Mesenchymal stem cell (in vitro differentiated cells and primary cell): ENCODE measurements around the gene ARFGAP1.

Experiments used
- DNase-seq: peaks from one replicate; pipeline ENCODE4 v3.0.0-alpha.2; 2013
- H2AFZ ChIP-seq: one replicate; pipeline ENCODE4 v1.6.1; 2013; ENCODE audit warnings: low read depth, mild to moderate bottlenecking, control low read depth, inconsistent platforms, low read length, moderate library complexity
- H2AK5ac ChIP-seq: 2 replicates; pipeline ENCODE4 v1.6.1; 2013; ENCODE audit warnings: low read length, moderate library complexity, mild to moderate bottlenecking, inconsistent platforms; ENCODE audit not compliant: severe bottlenecking
- H2BK120ac ChIP-seq: one replicate; pipeline ENCODE4 v1.6.1; 2013; ENCODE audit warnings: low read depth, mild to moderate bottlenecking, inconsistent platforms, low read length, moderate library complexity
- H2BK12ac ChIP-seq, 2 experiments: one replicate each; pipeline ENCODE4 v1.6.1; 2013; ENCODE audit warnings: inconsistent platforms in 2 of 2, low read length in 2 of 2, mild to moderate bottlenecking in 2 of 2, moderate library complexity in 2 of 2, control low read depth in 1 of 2
- H2BK15ac ChIP-seq: one replicate; pipeline ENCODE4 v1.6.1; 2013; ENCODE audit warnings: mild to moderate bottlenecking, low read depth, inconsistent platforms; ENCODE audit not compliant: poor library complexity, severe bottlenecking
- H2BK5ac ChIP-seq: 2 replicates; pipeline ENCODE4 v1.6.1; 2013; ENCODE audit warnings: low read depth, mild to moderate bottlenecking, low read length, control low read depth, inconsistent platforms; ENCODE audit not compliant: poor library complexity, severe bottlenecking
- H3K14ac ChIP-seq, 2 experiments: one replicate each; pipeline ENCODE4 v1.6.1; 2013; ENCODE audit warnings: inconsistent platforms in 2 of 2, low read length in 2 of 2, control low read depth in 1 of 2, mild to moderate bottlenecking in 1 of 2, moderate library complexity in 1 of 2
- H3K18ac ChIP-seq, 2 experiments: one replicate each; pipeline ENCODE4 v1.6.1; 2013; ENCODE audit warnings: inconsistent platforms in 2 of 2, low read length in 2 of 2, control low read depth in 1 of 2, low read depth in 1 of 2, mild to moderate bottlenecking in 1 of 2
- H3K23ac ChIP-seq, 2 experiments: one replicate each; pipeline ENCODE4 v1.6.1; 2013; ENCODE audit warnings: inconsistent platforms in 2 of 2, low read length in 2 of 2, mild to moderate bottlenecking in 2 of 2, moderate library complexity in 2 of 2, control low read depth in 1 of 2
- H3K27ac ChIP-seq: 2 replicates; pipeline ENCODE4 v1.5.1; 2013; ENCODE audit warnings: mild to moderate bottlenecking, moderate library complexity, low read length, control low read depth, inconsistent platforms; ENCODE audit not compliant: poor library complexity, severe bottlenecking
- H3K27me3 ChIP-seq, 2 experiments: 2 replicates each; pipeline versions ENCODE4 v1.6.1 to v1.7.0; 2013; ENCODE audit warnings: low read length in 2 of 2, mild to moderate bottlenecking in 2 of 2, moderate library complexity in 2 of 2, control low read depth in 1 of 2, inconsistent platforms in 1 of 2; ENCODE audit not compliant: control insufficient read depth in 1 of 2, insufficient read depth in 1 of 2
- H3K36me3 ChIP-seq, 2 experiments: 2 replicates each; pipeline versions ENCODE4 v1.6.1 to v1.7.0; 2013; ENCODE audit warnings: low read length in 2 of 2, control low read depth in 1 of 2, inconsistent platforms in 1 of 2, low read depth in 1 of 2, mild to moderate bottlenecking in 1 of 2; ENCODE audit not compliant: insufficient read depth in 2 of 2, control insufficient read depth in 1 of 2
- H3K4ac ChIP-seq, 2 experiments: one replicate each; pipeline ENCODE4 v1.6.1; 2013; ENCODE audit warnings: inconsistent platforms in 2 of 2, low read length in 2 of 2, mild to moderate bottlenecking in 2 of 2, moderate library complexity in 2 of 2, control low read depth in 1 of 2, low read depth in 1 of 2
- H3K4me1 ChIP-seq: 2 replicates; pipeline ENCODE4 v1.6.1; 2013; ENCODE audit warnings: low read depth, low read length, control low read depth; ENCODE audit not compliant: control insufficient read depth, insufficient read depth
- H3K4me2 ChIP-seq: 2 replicates; pipeline ENCODE4 v1.6.1; 2013; ENCODE audit warnings: low read length, mild to moderate bottlenecking, inconsistent platforms; ENCODE audit not compliant: poor library complexity, severe bottlenecking
- H3K4me3 ChIP-seq, 2 experiments: 2 replicates each; pipeline versions ENCODE4 v1.5.1 to v1.7.0; 2013; ENCODE audit warnings: low read length in 2 of 2, mild to moderate bottlenecking in 2 of 2, control low read depth in 1 of 2, low read depth in 1 of 2; ENCODE audit not compliant: insufficient read depth in 1 of 2
- H3K79me1 ChIP-seq: replicated peaks from 2 replicates; pipeline ENCODE4 v1.6.1; 2013; ENCODE audit warnings: mild to moderate bottlenecking, control low read depth, low read length, inconsistent platforms; ENCODE audit not compliant: poor library complexity, severe bottlenecking
- H3K9ac ChIP-seq: 2 replicates; pipeline ENCODE4 v1.7.0; 2013; ENCODE audit warnings: mild to moderate bottlenecking, low read length, moderate library complexity
- H3K9me3 ChIP-seq: 2 replicates; pipeline ENCODE4 v1.7.0; 2013; ENCODE audit warnings: mild to moderate bottlenecking, low read length; ENCODE audit not compliant: control insufficient read depth
- H4K8ac ChIP-seq: one replicate; pipeline ENCODE4 v1.6.1; 2013; ENCODE audit warnings: inconsistent platforms, mild to moderate bottlenecking, low read length, moderate library complexity
- H4K91ac ChIP-seq: one replicate; pipeline ENCODE4 v1.6.1; 2013; ENCODE audit warnings: mild to moderate bottlenecking, low read length, inconsistent platforms
- WGBS: methylation state at CpG from one replicate; pipeline ENCODE4 v1.1.7; 2013; ENCODE audit warnings: mixed read lengths; 5-methylcytosine and 5-hydroxymethylcytosine counted together

ARFGAP1 gene

DNA sequence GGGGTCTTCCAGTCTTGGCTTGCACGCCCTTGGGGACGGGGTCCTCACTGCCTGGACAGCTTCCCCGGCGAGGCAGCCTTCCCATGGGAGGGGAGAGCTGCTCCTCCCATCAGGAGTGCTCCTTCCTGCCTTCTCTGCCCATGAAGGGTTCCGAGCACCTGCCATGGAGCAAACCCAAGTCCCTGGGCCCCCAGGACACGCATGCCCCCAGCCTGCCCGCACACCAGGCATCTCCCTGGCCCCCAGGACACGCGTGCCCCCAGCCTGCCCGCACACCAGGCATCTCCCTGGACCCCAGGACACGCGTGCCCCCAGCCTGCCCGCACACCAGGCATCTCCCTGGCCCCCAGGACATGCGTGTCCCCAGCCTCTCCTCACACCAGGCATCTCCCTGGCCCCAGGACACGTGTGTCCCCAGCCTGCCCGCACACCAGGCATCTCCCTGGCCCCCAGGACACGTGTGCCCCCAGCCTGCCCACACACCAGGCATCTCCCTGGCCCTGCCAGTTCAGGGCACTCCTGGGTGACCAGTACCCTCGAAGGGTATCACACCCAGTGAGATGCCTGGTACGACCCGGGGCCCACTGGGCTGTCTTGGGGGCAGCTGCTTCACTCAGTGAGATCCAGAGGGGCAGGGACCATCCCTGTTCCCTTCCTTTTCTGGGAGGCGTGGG is 42.1 kb downstream of the ARFGAP1 start:
- WGBS = 83% methylated on average over 21 of the region's 21 CpGs
- H2BK120ac ChIP-seq = no peak overlapping the region
- H2AK5ac ChIP-seq = no peak overlapping the region
- no peak overlapping the region for H2BK12ac ChIP-seq
- H3K79me1 ChIP-seq = no peaks in the 10 kb centered on the region
- H4K8ac ChIP-seq = no peak overlapping the region
- H3K27me3 ChIP-seq = peaks cover 0 to 41% of the 10 kb centered on the region in 2 experiments
- H3K9me3 ChIP-seq = no peaks in the 10 kb centered on the region
- DNase-seq = no peak
- H3K4ac ChIP-seq = no peak overlapping the region
- no peak overlapping the region for H2AFZ ChIP-seq
- no peak overlapping the region for H3K4me3 ChIP-seq
- H3K4me1 ChIP-seq = peaks cover 7% of the 10 kb centered on the region
- H3K27ac ChIP-seq = no peak overlapping the region
- no peak overlapping the region for H3K9ac ChIP-seq
- no peak overlapping the region for H2BK15ac ChIP-seq
- H3K23ac ChIP-seq = no peak overlapping the region
- no peak overlapping the region for H3K4me2 ChIP-seq
- H2BK5ac ChIP-seq = no peak overlapping the region
- H3K36me3 ChIP-seq = no peaks in the 10 kb centered on the region
- no peak overlapping the region for H3K18ac ChIP-seq
- H4K91ac ChIP-seq = no peak overlapping the region
- no peak overlapping the region for H3K14ac ChIP-seq

DNA sequence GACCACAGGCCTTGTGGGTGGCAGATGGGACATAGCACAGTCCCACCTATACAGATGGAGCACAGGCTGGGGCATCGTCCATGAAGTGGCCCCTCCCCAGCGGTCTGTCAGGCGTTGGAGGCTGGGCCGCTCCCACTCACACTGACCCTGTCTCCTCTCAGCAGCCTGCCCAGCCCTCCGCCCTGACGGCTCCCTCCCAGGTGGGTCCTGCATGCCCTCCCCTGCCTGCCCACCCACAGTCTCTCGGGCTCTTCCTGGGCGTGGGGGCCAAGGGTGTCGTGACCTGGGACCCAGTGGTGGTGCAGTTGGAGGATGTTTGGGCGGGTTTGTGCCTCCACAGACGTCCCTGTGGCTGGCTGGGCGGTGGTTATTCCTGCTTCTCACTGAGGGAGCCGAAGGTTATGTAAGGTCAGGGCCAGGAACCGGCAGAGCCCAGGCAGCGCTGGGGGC is 42.7 kb downstream of the ARFGAP1 start:
- no peaks in the 10 kb centered on the region for H3K9me3 ChIP-seq
- H2BK15ac ChIP-seq = no peak overlapping the region
- no peak overlapping the region for H2AK5ac ChIP-seq
- H3K4me3 ChIP-seq = no peak overlapping the region
- H3K18ac ChIP-seq = no peak overlapping the region
- no peak overlapping the region for H2AFZ ChIP-seq
- H3K23ac ChIP-seq = no peak overlapping the region
- peaks cover 0 to 43% of the 10 kb centered on the region in 2 experiments for H3K27me3 ChIP-seq
- no peaks in the 10 kb centered on the region for H3K36me3 ChIP-seq
- no peak overlapping the region for H3K4ac ChIP-seq
- no peak overlapping the region for H3K14ac ChIP-seq
- no peak overlapping the region for H2BK12ac ChIP-seq
- H2BK120ac ChIP-seq = no peak overlapping the region
- no peak overlapping the region for H3K27ac ChIP-seq
- H3K79me1 ChIP-seq = no peaks in the 10 kb centered on the region
- H4K91ac ChIP-seq = no peak overlapping the region
- no peak overlapping the region for H3K9ac ChIP-seq
- H3K4me1 ChIP-seq = peaks cover 4% of the 10 kb centered on the region
- H2BK5ac ChIP-seq = no peak overlapping the region
- no peak overlapping the region for H4K8ac ChIP-seq
- no peak overlapping the region for H3K4me2 ChIP-seq
- WGBS = 65% methylated on average over 15 of the region's 15 CpGs
- DNase-seq = no peak

- Histone ChIP-seq H4K8ac (no peak overlapping the region), H2BK15ac (no peak overlapping the region), H4K91ac (no peak overlapping the region), H2AFZ (no peak overlapping the region), H3K9ac (no peak overlapping the region), H2BK5ac (no peak overlapping the region), H3K4ac (no peak overlapping the region), H3K9me3 (no peaks in the 10 kb centered on the region), H3K23ac (no peak overlapping the region), H2AK5ac (no peak overlapping the region), H3K4me2 (no peak overlapping the region), H3K14ac (no peak overlapping the region), H3K27me3 (peaks cover 0 to 49% of the 10 kb centered on the region in 2 experiments), H3K27ac (no peak overlapping the region), H3K4me1 (no peaks in the 10 kb centered on the region), H3K4me3 (no peak overlapping the region), H2BK12ac (no peak overlapping the region), H2BK120ac (no peak overlapping the region), H3K79me1 (no peaks in the 10 kb centered on the region), H3K36me3 (no peaks in the 10 kb centered on the region), H3K18ac (no peak overlapping the region)
- WGBS = 85% methylated on average over 28 of the region's 31 CpGs
- DNase-seq = no peak
Observed at GRCh38 chr20:63315731-63316491, 43.3 kb downstream of the ARFGAP1 start.

- Histone ChIP-seq H3K4me2 (no peak overlapping the region), H2BK15ac (no peak overlapping the region), H3K14ac (no peak overlapping the region), H3K9me3 (no peaks in the 10 kb centered on the region), H3K4ac (no peak overlapping the region), H3K4me1 (no peaks in the 10 kb centered on the region), H3K27ac (no peak overlapping the region), H3K79me1 (no peaks in the 10 kb centered on the region), H4K8ac (no peak overlapping the region), H3K4me3 (no peak overlapping the region), H2BK120ac (no peak overlapping the region), H3K9ac (no peak overlapping the region), H2AK5ac (no peak overlapping the region), H3K18ac (no peak overlapping the region), H4K91ac (no peak overlapping the region), H2AFZ (no peak overlapping the region), H2BK5ac (no peak overlapping the region), H2BK12ac (no peak overlapping the region), H3K27me3 (peaks cover 2 to 52% of the 10 kb centered on the region in 2 experiments), H3K23ac (no peak overlapping the region), H3K36me3 (no peaks in the 10 kb centered on the region)
- 90% methylated on average over 11 of the region's 14 CpGs for WGBS
- DNase-seq = no peak
Observed at GRCh38 chr20:63316502-63316921, 43.9 kb downstream of the ARFGAP1 start.
